WTC11 (cell line): ENCODE data around the gene KCNG4.

ENCODE experiments used
- ATF1 ChIP-seq: sonication (generic); formaldehyde crosslinking; IDR thresholded peaks from 2 replicates; pipeline ENCODE4 v1.8.1; 2023; ENCODE audit warnings: mild to moderate bottlenecking, moderate library complexity, missing genetic modification reagents
- CREM ChIP-seq: sonication (generic); formaldehyde crosslinking; IDR thresholded peaks from 2 replicates; pipeline ENCODE4 v1.8.1; 2022; ENCODE audit warnings: mild to moderate bottlenecking, missing genetic modification reagents, moderate library complexity
- FOXK1 ChIP-seq: sonication (generic); formaldehyde crosslinking; IDR thresholded peaks from 2 replicates; pipeline ENCODE4 v1.8.0; 2022; ENCODE audit warnings: mild to moderate bottlenecking, moderate library complexity, missing genetic modification reagents
- JUN ChIP-seq: sonication (generic); formaldehyde crosslinking; IDR thresholded peaks from 2 replicates; pipeline ENCODE4 v1.8.0; 2023; ENCODE audit warnings: mild to moderate bottlenecking, missing genetic modification reagents
- TEAD1 ChIP-seq: sonication (generic); formaldehyde crosslinking; IDR thresholded peaks from 2 replicates; pipeline ENCODE4 v1.8.0; 2022; ENCODE audit warnings: mild to moderate bottlenecking, missing genetic modification reagents
- ZNF263 ChIP-seq: sonication (generic); formaldehyde crosslinking; IDR thresholded peaks from 2 replicates; pipeline ENCODE4 v1.8.1; 2022; ENCODE audit warnings: low read depth, mild to moderate bottlenecking, moderate library complexity, missing genetic modification reagents
- TF ChIP-seq, protein P1 (sequence below): fragments of 200-600 bp; IDR thresholded peaks from 2 replicates; pipeline ENCODE4 v1.8.0; 2022; ENCODE audit warnings: antibody characterized with exemption
- TF ChIP-seq, protein P2 (sequence below): sonication (generic); formaldehyde crosslinking; IDR thresholded peaks from 2 replicates; pipeline ENCODE4 v1.8.0; 2022; ENCODE audit warnings: mild to moderate bottlenecking, missing genetic modification reagents
- TF ChIP-seq, protein P3 (sequence below): sonication (generic); formaldehyde crosslinking; IDR thresholded peaks from 2 replicates; pipeline ENCODE4 v1.8.1; 2022; ENCODE audit warnings: missing genetic modification reagents, borderline replicate concordance
- TF ChIP-seq, protein P4 (sequence below): fragments of 250-450 bp; sonication (Bioruptor Pico); conservative IDR thresholded peaks from 2 replicates; pipeline ENCODE4 v1.9.0; 2021; ENCODE audit warnings: mild to moderate bottlenecking

DNA sequence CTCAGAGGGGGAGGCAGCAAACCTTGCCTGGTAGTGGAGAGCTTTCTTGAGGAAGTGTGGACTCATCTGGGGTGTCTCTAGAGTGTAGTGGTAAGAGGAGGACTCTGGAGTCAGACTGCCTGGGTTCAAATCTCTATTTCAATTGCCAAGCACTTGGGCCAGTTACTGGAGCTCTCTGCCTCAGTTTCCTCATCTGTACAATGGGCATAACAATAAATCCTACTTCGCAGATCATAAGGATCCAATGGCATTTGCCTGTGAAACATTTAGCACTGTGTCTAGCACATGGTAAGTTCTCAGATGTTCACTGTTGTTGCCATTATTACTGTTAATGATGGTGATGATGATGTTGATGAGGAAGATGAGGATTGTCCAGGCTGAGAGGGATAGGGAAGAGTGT lies 31.2 kb upstream of the KCNG4 start:
- TF ChIP-seq, protein P1, sequence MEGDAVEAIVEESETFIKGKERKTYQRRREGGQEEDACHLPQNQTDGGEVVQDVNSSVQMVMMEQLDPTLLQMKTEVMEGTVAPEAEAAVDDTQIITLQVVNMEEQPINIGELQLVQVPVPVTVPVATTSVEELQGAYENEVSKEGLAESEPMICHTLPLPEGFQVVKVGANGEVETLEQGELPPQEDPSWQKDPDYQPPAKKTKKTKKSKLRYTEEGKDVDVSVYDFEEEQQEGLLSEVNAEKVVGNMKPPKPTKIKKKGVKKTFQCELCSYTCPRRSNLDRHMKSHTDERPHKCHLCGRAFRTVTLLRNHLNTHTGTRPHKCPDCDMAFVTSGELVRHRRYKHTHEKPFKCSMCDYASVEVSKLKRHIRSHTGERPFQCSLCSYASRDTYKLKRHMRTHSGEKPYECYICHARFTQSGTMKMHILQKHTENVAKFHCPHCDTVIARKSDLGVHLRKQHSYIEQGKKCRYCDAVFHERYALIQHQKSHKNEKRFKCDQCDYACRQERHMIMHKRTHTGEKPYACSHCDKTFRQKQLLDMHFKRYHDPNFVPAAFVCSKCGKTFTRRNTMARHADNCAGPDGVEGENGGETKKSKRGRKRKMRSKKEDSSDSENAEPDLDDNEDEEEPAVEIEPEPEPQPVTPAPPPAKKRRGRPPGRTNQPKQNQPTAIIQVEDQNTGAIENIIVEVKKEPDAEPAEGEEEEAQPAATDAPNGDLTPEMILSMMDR = no peak
- TF ChIP-seq FOXK1 (CRISPR knock-in tag) (no peak), TEAD1 (CRISPR knock-in tag) (no peak), ZNF263 (CRISPR knock-in tag) (no peak), JUN (CRISPR knock-in tag) (no peak), ATF1 (CRISPR knock-in tag) (no peak), CREM (CRISPR knock-in tag) (no peak)
- TF ChIP-seq, protein P2, sequence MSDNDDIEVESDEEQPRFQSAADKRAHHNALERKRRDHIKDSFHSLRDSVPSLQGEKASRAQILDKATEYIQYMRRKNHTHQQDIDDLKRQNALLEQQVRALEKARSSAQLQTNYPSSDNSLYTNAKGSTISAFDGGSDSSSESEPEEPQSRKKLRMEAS (CRISPR knock-in tag) = no peak
- TF ChIP-seq, protein P3, sequence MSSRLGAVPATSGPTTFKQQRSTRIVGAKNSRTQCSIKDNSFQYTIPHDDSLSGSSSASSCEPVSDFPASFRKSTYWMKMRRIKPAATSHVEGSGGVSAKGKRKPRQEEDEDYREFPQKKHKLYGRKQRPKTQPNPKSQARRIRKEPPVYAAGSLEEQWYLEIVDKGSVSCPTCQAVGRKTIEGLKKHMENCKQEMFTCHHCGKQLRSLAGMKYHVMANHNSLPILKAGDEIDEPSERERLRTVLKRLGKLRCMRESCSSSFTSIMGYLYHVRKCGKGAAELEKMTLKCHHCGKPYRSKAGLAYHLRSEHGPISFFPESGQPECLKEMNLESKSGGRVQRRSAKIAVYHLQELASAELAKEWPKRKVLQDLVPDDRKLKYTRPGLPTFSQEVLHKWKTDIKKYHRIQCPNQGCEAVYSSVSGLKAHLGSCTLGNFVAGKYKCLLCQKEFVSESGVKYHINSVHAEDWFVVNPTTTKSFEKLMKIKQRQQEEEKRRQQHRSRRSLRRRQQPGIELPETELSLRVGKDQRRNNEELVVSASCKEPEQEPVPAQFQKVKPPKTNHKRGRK (CRISPR knock-in tag) = no peak
- TF ChIP-seq, protein P4, sequence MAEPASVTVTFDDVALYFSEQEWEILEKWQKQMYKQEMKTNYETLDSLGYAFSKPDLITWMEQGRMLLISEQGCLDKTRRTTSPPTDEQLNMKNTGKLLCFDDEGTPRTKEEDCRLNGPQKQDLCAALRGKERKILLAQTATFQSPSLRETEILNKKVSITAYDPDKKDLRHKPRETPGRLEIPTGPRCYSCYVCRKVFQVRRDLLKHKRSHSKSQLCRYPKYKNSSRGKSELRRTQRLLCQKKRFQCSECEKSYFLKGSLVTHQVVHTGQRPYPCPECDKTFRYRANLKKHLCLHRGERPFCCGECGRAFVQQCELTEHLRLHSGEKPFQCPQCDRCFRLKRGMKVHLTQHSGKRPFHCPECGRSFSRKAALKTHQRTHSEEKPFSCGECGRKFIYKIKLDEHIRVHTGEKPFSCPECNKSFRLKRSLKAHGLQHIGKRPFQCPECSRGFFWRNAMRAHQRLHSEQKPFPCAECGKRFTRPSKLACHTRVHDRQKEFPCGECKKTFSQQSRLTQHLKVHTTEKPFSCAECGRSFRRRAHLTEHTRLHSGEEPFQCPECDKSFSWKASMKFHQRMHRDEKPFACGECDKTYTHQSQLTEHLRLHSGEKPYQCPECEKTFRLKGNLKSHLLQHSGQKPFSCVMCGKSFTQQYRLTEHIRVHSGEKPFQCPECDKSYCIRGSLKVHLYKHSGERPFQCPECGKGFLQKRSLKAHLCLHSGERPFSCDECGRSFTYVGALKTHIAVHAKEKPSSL = no peak
